GM12892 (cell line): ENCODE results near the gene DUSP12.

Experiments
- POLR2A ChIP-seq: IDR thresholded peaks from 2 replicates; pipeline ENCODE4 v1.6.1; 2011; ENCODE audit warnings: low read depth, low read length, control low read depth
- POLR2AphosphoS5 ChIP-seq: IDR thresholded peaks from 2 replicates; pipeline ENCODE4 v1.6.1; 2011; ENCODE audit warnings: low read depth, low read length, control low read depth
- TAF1 ChIP-seq: IDR thresholded peaks from 2 replicates; pipeline ENCODE4 v1.6.1; 2011; ENCODE audit warnings: low read depth, mild to moderate bottlenecking, control low read depth, low read length, borderline replicate concordance

- TF ChIP-seq POLR2A (no peak), POLR2AphosphoS5 (no peak), TAF1 (no peak)
Measured at GRCh38 chr1:161801955-161802354, 52.4 kb downstream of the DUSP12 start.
